H1 (cell line): ENCODE results near the gene SEPTIN7. TPM values are rescaled to one million over a fixed set of nuclear protein-coding genes. Genes with fewer than 3 reads are reported as not detected.

ENCODE experiments used
- ASH2L ChIP-seq: fragments of 200-600, 300-600 bp; sonication (generic); IDR thresholded peaks from one replicate; pipeline ENCODE4 v1.7.1; 2017; ENCODE audit warnings: low read length
- CEBPB ChIP-seq: IDR thresholded peaks from 2 replicates; pipeline ENCODE4 v1.6.1; 2012; ENCODE audit warnings: low read depth, low read length
- CHD7 ChIP-seq: fragments of 300-600 bp; sonication (generic); IDR thresholded peaks from 2 replicates; pipeline ENCODE4 v1.7.1; 2012; ENCODE audit warnings: low read length, moderate library complexity, mild to moderate bottlenecking, inconsistent platforms; ENCODE audit not compliant: insufficient replicate concordance
- CTCF ChIP-seq, 3 experiments: IDR thresholded peaks; 1 replicate in 2 of 3; 2 replicates in 1 of 3; pipeline versions ENCODE4 v1.5.1 to v1.6.1; 2011; ENCODE audit warnings: low read length in 3 of 3, mild to moderate bottlenecking in 3 of 3, inconsistent platforms in 2 of 3, low read depth in 1 of 3, moderate library complexity in 1 of 3; ENCODE audit not compliant: insufficient read depth in 1 of 3; ENCODE audit errors: control extremely low read depth in 1 of 3
- NANOG ChIP-seq: IDR thresholded peaks from 2 replicates; pipeline ENCODE4 v1.6.1; 2011; ENCODE audit warnings: low read length, low read depth, mild to moderate bottlenecking, inconsistent platforms; ENCODE audit not compliant: insufficient read depth, poor library complexity, severe bottlenecking
- SP1 ChIP-seq: IDR thresholded peaks from 2 replicates; pipeline ENCODE4 v1.6.1; 2011; ENCODE audit warnings: low read depth, low read length
- polyA plus RNA-seq, 7 experiments: library from polyadenylated mRNA; depleted of rRNA in 3 of 7; stranded (reverse) in 5 of 7; unstranded in 2 of 7; fragments of >200 nt in 5 of 7; fragments of 200-250 nt in 2 of 7; gene quantifications; 1 replicate in 5 of 7; 2 replicates in 1 of 7; 4 replicates in 1 of 7; pipeline versions ENCODE4 v1.2.1 to v1.2.3, GENCODE V29; 2011 to 2013; ENCODE audit warnings: missing spikeins in 2 of 7, mixed read lengths in 2 of 7
- total RNA-seq: library from RNA; stranded (reverse); fragmentation: NEBNext Ultra II Directional; extraction: Animal tissue kit (Norgen Biotek cat#: 25700); gene quantifications from 2 replicates; pipeline ENCODE4 v1.2.1, GENCODE V29; 2021

The SEPTIN7 gene
- total and polyA plus RNA-seq, 2 of the 8 experiments (the other 6 are each of a cell fraction or from before 2014, with no cell fraction given) = 85.3 to 183 TPM

- TF ChIP-seq CHD7 = no peak
- no peak for TF ChIP-seq NANOG
- TF ChIP-seq SP1 = no peak
- no peak for TF ChIP-seq CEBPB
- no peak for TF ChIP-seq ASH2L
- TF ChIP-seq CTCF (IDR thresholded peaks at IDR 0.05; ENCODE audit: control extremely low read depth in 1 of 3, insufficient read depth in 1 of 3, low read depth in 1 of 3, low read length in 3 of 3) = no peak
Observed at GRCh38 chr7:35757574-35757973, 43.3 kb upstream of the SEPTIN7 start (continued).
